Globus pallidus (tissue), 1 donor: ENCODE measurements around the gene SLC8B1.

ENCODE experiments used
- DNase-seq: peaks from one replicate; pipeline ENCODE4 v3.0.0-alpha.2; 2015; ENCODE audit warnings: low spot score

Gene SLC8B1

GRCh38 chr12:113268621-113269020 lies 66.3 kb downstream of the SLC8B1 start:
- DNase-seq, result no peak

DNA sequence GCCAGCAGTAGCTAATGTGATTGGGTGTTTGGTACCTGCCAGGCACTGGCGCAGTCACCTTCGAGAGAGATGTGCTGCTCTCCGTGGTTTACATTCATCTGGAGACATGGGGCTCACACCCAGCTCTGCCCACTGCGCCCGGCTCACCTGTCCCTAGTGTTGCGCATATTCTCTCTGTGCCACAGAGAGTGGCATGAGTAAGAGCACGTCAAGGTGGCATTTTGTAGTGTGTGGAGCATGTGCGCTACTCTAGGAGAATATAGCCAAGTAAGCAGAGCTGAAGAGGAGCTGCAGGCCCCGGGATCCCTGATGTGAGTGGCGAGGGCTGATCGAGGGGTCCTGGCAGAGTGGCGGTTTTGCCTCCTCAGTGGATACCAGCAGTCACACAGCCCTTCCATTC lies 66.8 kb downstream of the SLC8B1 start:
- no peak for DNase-seq

- DNase-seq, result no peak
These were observed 67.3 kb downstream of the SLC8B1 start for GRCh38 chr12:113267621-113268020.

- no peak for DNase-seq
These were observed 68.6 kb downstream of the SLC8B1 start for GRCh38 chr12:113266106-113266895.

- DNase-seq, result no peak
These were observed 71.4 kb downstream of the SLC8B1 start for GRCh38 chr12:113263431-113263963.

- no peak for DNase-seq
These were observed 72.2 kb downstream of the SLC8B1 start for GRCh38 chr12:113262710-113263109.

DNA sequence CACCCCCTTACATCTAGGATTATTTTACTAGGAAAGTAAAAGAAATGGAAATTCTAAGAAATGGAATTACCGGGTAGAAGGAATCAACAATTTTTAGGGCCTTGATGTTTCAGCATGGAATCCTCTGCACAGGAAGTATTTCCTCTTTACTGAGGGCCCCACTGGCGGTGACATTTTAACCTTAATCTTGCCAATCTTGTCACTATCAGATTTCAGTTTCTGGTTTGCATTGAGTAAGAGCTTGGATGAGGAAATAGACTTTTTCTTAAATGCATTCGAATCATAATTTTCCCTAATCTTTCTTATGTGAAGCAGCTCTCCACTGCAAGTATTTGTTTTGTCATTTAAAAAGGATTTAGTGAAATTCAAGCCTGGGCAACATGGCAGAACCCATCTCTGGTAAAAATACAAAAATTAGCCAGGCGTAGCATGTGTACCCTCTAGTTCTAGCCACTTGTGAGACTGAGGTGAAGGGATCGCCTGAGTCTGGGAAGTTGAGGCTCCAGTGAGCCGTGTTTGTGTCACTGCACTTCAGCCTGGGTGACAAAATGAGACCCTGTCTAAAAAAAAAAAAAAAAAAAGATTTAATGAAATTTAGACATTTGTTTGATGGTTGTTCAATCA lies 73.0 kb downstream of the SLC8B1 start:
- DNase-seq, result no peak

GRCh38 chr12:113260636-113261300 lies 74.1 kb downstream of the SLC8B1 start:
- DNase-seq, result no peak

GRCh38 chr12:113260127-113260526 lies 74.8 kb downstream of the SLC8B1 start:
- DNase-seq, result peak; percentile 58

GRCh38 chr12:113257564-113257963 lies 77.3 kb downstream of the SLC8B1 start:
- no peak for DNase-seq

DNA sequence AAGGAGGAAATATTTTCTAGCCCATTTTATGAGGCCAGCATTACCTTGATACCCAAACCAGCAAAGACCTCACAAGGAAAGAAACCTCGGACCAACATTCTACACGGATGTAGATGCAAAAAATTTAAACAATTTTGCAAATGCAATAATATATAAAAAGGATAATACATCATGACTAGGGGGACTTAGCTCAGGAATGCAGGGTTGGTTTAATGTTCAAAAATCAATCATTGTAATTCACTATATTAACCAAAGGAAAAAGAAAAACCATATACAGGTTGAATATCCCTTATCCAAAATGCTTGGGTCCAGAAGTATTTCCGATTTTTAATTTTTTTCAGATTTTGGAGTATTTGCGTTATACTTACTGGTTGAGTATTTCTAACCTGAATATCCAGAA lies 80.6 kb downstream of the SLC8B1 start:
- no peak for DNase-seq

DNA sequence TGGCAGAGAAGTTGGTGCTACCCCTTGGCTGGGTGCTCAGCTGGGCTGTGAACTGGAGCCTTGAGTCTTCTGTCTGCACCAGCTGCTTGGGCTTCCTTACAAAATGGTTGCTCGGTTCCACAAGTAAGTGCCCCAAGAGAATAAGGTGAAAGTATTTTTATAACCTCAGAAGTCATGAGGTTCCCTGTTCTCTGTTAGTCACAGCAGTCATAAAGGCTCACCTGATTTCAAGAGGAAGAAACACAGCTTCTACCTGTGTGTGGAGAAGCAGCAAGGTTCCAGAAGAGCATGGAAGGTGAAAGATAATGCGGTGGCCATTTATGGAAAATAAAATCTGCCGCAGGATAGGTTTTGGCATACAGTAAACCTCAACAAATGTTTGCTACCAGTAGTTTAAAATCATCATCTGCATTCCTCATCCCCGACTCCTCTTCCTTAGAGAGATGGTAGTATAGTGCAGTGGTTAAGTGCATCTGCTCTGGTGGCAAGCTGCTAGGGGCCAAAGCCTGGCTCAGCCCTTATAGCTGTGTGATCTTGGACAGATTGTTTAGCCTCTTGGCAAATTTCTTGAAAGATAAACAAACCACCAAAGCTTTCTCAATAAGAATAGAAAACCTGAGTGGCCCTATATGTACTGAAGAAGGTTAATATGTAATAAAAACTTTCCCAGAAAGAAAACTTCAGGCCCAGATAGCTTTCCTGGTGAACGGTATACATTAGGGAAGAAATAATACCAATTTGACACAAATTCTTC lies 81.2 kb downstream of the SLC8B1 start:
- no peak for DNase-seq

DNA sequence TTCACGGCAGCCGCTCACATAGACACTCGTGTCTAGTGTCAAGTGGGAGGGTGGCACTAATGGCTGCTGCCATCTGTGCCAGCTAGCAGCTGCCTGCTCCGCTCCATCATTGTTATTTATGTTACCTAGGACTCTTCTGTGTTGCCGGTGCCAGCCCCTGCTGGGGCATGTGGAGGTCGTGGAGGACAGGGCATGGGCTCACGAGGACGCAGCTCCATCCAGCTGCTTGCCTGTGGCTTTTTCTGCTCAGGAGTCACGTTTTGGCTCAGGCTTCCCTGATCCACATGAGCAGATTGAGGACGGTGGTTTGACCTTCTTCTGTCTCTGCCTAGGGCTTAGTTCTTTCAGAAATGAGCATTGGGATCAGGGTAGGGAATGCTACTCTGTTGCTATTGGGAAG lies 82.4 kb downstream of the SLC8B1 start:
- no peak for DNase-seq

- no peak for DNase-seq
These were observed 83.4 kb downstream of the SLC8B1 start for GRCh38 chr12:113251404-113252070.

- no peak for DNase-seq
These were observed 84.9 kb downstream of the SLC8B1 start for GRCh38 chr12:113250045-113250444.

GRCh38 chr12:113249546-113249945 lies 85.4 kb downstream of the SLC8B1 start:
- DNase-seq, result no peak

- no peak for DNase-seq
These were observed 86.0 kb downstream of the SLC8B1 start for GRCh38 chr12:113248842-113249435.
